H9 (cell line): ENCODE measurements around the gene ATP2C1. TPM values are rescaled to one million over a fixed set of nuclear protein-coding genes. Genes with fewer than 3 reads are reported as not detected.

Experiments used
- DNase-seq: peaks from one replicate; pipeline ENCODE4 v3.0.0-alpha.2; 2017
- H2AFZ ChIP-seq: one replicate; pipeline ENCODE4 v1.6.1; 2013; ENCODE audit warnings: mild to moderate bottlenecking, low read length, control low read depth, moderate library complexity
- H2AK5ac ChIP-seq: 2 replicates; pipeline ENCODE4 v1.6.1; 2013; ENCODE audit warnings: low read length, control low read depth, mixed read lengths; ENCODE audit not compliant: insufficient read length
- H2BK120ac ChIP-seq: one replicate; pipeline ENCODE4 v1.6.1; 2013; ENCODE audit warnings: low read depth, mild to moderate bottlenecking, low read length, control low read depth, inconsistent platforms; ENCODE audit not compliant: poor library complexity, severe bottlenecking
- H2BK12ac ChIP-seq: 2 replicates; pipeline ENCODE4 v1.6.1; 2013; ENCODE audit warnings: low read length, control low read depth, mixed read lengths, low read depth; ENCODE audit not compliant: insufficient read length
- H2BK15ac ChIP-seq: 2 replicates; pipeline ENCODE4 v1.6.1; 2013; ENCODE audit warnings: low read depth, low read length, control low read depth
- H2BK20ac ChIP-seq: one replicate; pipeline ENCODE4 v1.6.1; 2013; ENCODE audit warnings: low read depth, mild to moderate bottlenecking, low read length, control low read depth, inconsistent platforms; ENCODE audit not compliant: poor library complexity, severe bottlenecking
- H2BK5ac ChIP-seq: 2 replicates; pipeline ENCODE4 v1.6.1; 2013; ENCODE audit warnings: low read length, control low read depth, mixed read lengths; ENCODE audit not compliant: insufficient read length
- H3K14ac ChIP-seq: 2 replicates; pipeline ENCODE4 v1.6.1; 2013; ENCODE audit warnings: low read length, control low read depth; ENCODE audit not compliant: insufficient read depth
- H3K18ac ChIP-seq: 2 replicates; pipeline ENCODE4 v1.6.1; 2013; ENCODE audit warnings: low read depth, mild to moderate bottlenecking, mixed read lengths, low read length, control low read depth; ENCODE audit not compliant: insufficient read length
- H3K23ac ChIP-seq: 2 replicates; pipeline ENCODE4 v1.6.1; 2013; ENCODE audit warnings: low read length, control low read depth, mixed read lengths, low read depth; ENCODE audit not compliant: insufficient read length
- H3K23me2 ChIP-seq: 2 replicates; pipeline ENCODE4 v1.6.1; 2013; ENCODE audit warnings: low read depth, mild to moderate bottlenecking, mixed read lengths, low read length, control low read depth; ENCODE audit not compliant: insufficient read length, poor library complexity, severe bottlenecking
- H3K27ac ChIP-seq: 2 replicates; pipeline ENCODE4 v1.5.1; 2013; ENCODE audit warnings: low read length, control low read depth, mixed read lengths, low read depth; ENCODE audit not compliant: insufficient read length
- H3K27me3 ChIP-seq: 2 replicates; pipeline ENCODE4 v1.6.1; 2013; ENCODE audit warnings: low read length, control low read depth, inconsistent platforms; ENCODE audit not compliant: insufficient read depth
- H3K4ac ChIP-seq: 2 replicates; pipeline ENCODE4 v1.6.1; 2013; ENCODE audit warnings: low read depth, mild to moderate bottlenecking, control low read depth, inconsistent platforms, low read length, moderate library complexity
- H3K4me1 ChIP-seq: 2 replicates; pipeline ENCODE4 v1.6.1; 2013; ENCODE audit warnings: low read length, control low read depth, inconsistent platforms; ENCODE audit not compliant: insufficient read depth
- H3K4me2 ChIP-seq: 2 replicates; pipeline ENCODE4 v1.6.1; 2013; ENCODE audit warnings: low read length, control low read depth, mixed read lengths; ENCODE audit not compliant: insufficient read length, insufficient read depth
- H3K56ac ChIP-seq: 2 replicates; pipeline ENCODE4 v1.6.1; 2013; ENCODE audit warnings: low read depth, mild to moderate bottlenecking, mixed read lengths, low read length, control low read depth; ENCODE audit not compliant: insufficient read length
- H3K79me1 ChIP-seq: 2 replicates; pipeline ENCODE4 v1.6.1; 2013; ENCODE audit warnings: low read depth, mild to moderate bottlenecking, moderate library complexity, low read length, control low read depth, inconsistent platforms; ENCODE audit not compliant: insufficient read depth, poor library complexity, severe bottlenecking
- H3K79me2 ChIP-seq: 2 replicates; pipeline ENCODE4 v1.6.1; 2013; ENCODE audit warnings: low read length, control low read depth, inconsistent platforms; ENCODE audit not compliant: insufficient read depth
- H3K9ac ChIP-seq: 2 replicates; pipeline ENCODE4 v1.6.1; 2013; ENCODE audit warnings: low read length, control low read depth, mixed read lengths; ENCODE audit not compliant: insufficient read length; ENCODE audit errors: extremely low read depth
- H3K9me3 ChIP-seq: one replicate; pipeline ENCODE4 v1.6.1; 2013; ENCODE audit warnings: low read depth, low read length, inconsistent platforms; ENCODE audit not compliant: control insufficient read depth
- H3T11ph ChIP-seq: one replicate; pipeline ENCODE4 v1.6.1; 2013; ENCODE audit warnings: mild to moderate bottlenecking, low read length, control low read depth, inconsistent platforms
- H4K20me1 ChIP-seq: one replicate; pipeline ENCODE4 v1.6.1; 2013; ENCODE audit not compliant: control insufficient read depth, insufficient read length, insufficient read depth
- H4K5ac ChIP-seq: 2 replicates; pipeline ENCODE4 v1.6.1; 2013; ENCODE audit warnings: low read depth, mild to moderate bottlenecking, mixed read lengths, low read length, control low read depth; ENCODE audit not compliant: insufficient read length
- H4K8ac ChIP-seq: replicated peaks from 2 replicates; pipeline ENCODE4 v1.6.1; 2013; ENCODE audit warnings: low read length, control low read depth, mixed read lengths, low read depth; ENCODE audit not compliant: insufficient read length
- H4K91ac ChIP-seq: 2 replicates; pipeline ENCODE4 v1.6.1; 2013; ENCODE audit warnings: low read depth, mild to moderate bottlenecking, moderate library complexity, mixed read lengths, low read length, control low read depth; ENCODE audit not compliant: insufficient read length
- H3K27ac Mint-ChIP-seq, 3 experiments: 2 replicates in 2 of 3; 3 replicates in 1 of 3; pipeline ENCODE4 v1.8.0; 2020 to 2021; ENCODE audit warnings: mixed read lengths in 3 of 3, mild to moderate bottlenecking in 1 of 3, moderate library complexity in 1 of 3
- H3K27me3 Mint-ChIP-seq: 2 replicates; pipeline ENCODE4 v1.8.0; 2021; ENCODE audit warnings: low read depth, mild to moderate bottlenecking, moderate library complexity, mixed read lengths
- H3K36me3 Mint-ChIP-seq, 3 experiments: 2 replicates in 2 of 3; 3 replicates in 1 of 3; pipeline ENCODE4 v1.8.0; 2020 to 2021; ENCODE audit warnings: low read depth in 3 of 3, mixed read lengths in 3 of 3; ENCODE audit not compliant: insufficient read depth in 1 of 3
- H3K4me1 Mint-ChIP-seq, 2 experiments: 2 replicates each; pipeline ENCODE4 v1.8.0; 2020; ENCODE audit warnings: mixed read lengths in 2 of 2
- H3K4me3 Mint-ChIP-seq, 2 experiments: 2 replicates in 1 of 2; 3 replicates in 1 of 2; pipeline ENCODE4 v1.8.0; 2020 to 2021; ENCODE audit warnings: mild to moderate bottlenecking in 2 of 2, mixed read lengths in 2 of 2, moderate library complexity in 1 of 2
- H3K9me3 Mint-ChIP-seq, 2 experiments: 2 replicates in 1 of 2; 3 replicates in 1 of 2; pipeline ENCODE4 v1.8.0; 2020; ENCODE audit warnings: mild to moderate bottlenecking in 2 of 2, mixed read lengths in 2 of 2, moderate library complexity in 1 of 2
- WGBS: extraction: QIAGEN DNeasy Blood & Tissue Kit; methylation state at CpG from one replicate; pipeline ENCODE4 v1.1.7; 2013; ENCODE audit warnings: missing lambda C conversion rate, low lambda C conversion rate, mixed read lengths; ENCODE audit not compliant: insufficient read length; ENCODE audit errors: extremely low coverage; 5-methylcytosine and 5-hydroxymethylcytosine counted together
- total RNA-seq: library from RNA; stranded (reverse); gene quantifications from 2 replicates; pipeline ENCODE4 v1.2.1, GENCODE V29; 2021
- TF ChIP-seq, protein P1 (sequence below): fragments of 200-600 bp; sonication (generic); conservative IDR thresholded peaks from 3 replicates; pipeline ENCODE4 v1.8.0; 2021; ENCODE audit warnings: antibody characterized with exemption, mild to moderate bottlenecking

The ATP2C1 gene
- total RNA-seq, 1 experiment from 2014 or later, result 65.5 TPM

DNA sequence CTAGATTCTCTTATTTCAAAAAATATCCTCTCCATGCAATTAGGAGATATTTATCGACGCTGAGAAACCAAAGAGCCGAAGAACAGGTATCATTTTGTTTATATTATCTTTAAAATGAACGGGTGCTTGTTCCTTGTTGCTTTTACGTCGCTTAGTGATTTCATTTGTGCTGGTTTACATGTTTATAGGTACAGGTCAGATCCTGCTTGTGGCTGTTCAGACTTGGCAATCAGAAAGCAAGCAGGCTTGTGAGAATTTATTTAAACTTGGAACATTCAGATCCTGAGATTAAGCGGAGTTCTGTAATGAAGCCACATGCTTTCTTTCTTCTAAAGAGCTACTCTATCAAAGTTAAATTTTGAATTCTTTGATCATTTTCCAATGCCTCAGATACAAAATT, 43.0 kb upstream of the ATP2C1 start:
- Histone ChIP-seq H3K79me1 (no peaks in the 10 kb centered on the region), H3T11ph (no peak overlapping the region), H2BK12ac (no peak overlapping the region), H3K27me3 (no peaks in the 10 kb centered on the region), H2BK15ac (no peak overlapping the region), H3K4ac (no peak overlapping the region), H3K4me1 (peaks cover 8% of the 10 kb centered on the region; the same call in 1 of the 2 replicates), H4K20me1 (no peaks in the 10 kb centered on the region), H4K91ac (no peak overlapping the region), H2AFZ (no peak overlapping the region), H3K9ac (no peak overlapping the region), H2AK5ac (no peak overlapping the region), H2BK120ac (no peak overlapping the region), H3K79me2 (no peaks in the 10 kb centered on the region), H4K8ac (no peak overlapping the region), H2BK5ac (no peak overlapping the region), H3K27ac (no peak overlapping the region), H3K18ac (no peak overlapping the region), H3K4me2 (no peak overlapping the region), H3K56ac (no peak overlapping the region), H3K23me2 (no peaks in the 10 kb centered on the region), H3K14ac (no peak overlapping the region), H3K9me3 (no peaks in the 10 kb centered on the region), H2BK20ac (no peak overlapping the region), H4K5ac (no peak overlapping the region), H3K23ac (no peak overlapping the region)
- Mint-ChIP-seq H3K4me3 (no peak overlapping the region), H3K27ac (no peak overlapping the region), H3K4me1 (peaks cover 15 to 23% of the 10 kb centered on the region in 2 experiments), H3K9me3 (no peaks in the 10 kb centered on the region), H3K27me3 (no peaks in the 10 kb centered on the region), H3K36me3 (no peaks in the 10 kb centered on the region)
- TF ChIP-seq, protein P1, sequence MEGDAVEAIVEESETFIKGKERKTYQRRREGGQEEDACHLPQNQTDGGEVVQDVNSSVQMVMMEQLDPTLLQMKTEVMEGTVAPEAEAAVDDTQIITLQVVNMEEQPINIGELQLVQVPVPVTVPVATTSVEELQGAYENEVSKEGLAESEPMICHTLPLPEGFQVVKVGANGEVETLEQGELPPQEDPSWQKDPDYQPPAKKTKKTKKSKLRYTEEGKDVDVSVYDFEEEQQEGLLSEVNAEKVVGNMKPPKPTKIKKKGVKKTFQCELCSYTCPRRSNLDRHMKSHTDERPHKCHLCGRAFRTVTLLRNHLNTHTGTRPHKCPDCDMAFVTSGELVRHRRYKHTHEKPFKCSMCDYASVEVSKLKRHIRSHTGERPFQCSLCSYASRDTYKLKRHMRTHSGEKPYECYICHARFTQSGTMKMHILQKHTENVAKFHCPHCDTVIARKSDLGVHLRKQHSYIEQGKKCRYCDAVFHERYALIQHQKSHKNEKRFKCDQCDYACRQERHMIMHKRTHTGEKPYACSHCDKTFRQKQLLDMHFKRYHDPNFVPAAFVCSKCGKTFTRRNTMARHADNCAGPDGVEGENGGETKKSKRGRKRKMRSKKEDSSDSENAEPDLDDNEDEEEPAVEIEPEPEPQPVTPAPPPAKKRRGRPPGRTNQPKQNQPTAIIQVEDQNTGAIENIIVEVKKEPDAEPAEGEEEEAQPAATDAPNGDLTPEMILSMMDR, result no peak
- no peak for DNase-seq
- WGBS, result no CpG with 5 or more reads among the region's 7 CpGs
